ENCODE results near the gene SPARC. TPM values are rescaled to one million over a fixed set of nuclear protein-coding genes. Genes with fewer than 3 reads are reported as not detected.
"Not testable (repeated sequence)": the region's sequence is repeated elsewhere in the genome, so short reads cannot be mapped to it uniquely, and the experiment has no call there.

The SPARC gene
- total and polyA plus RNA-seq, 2 experiments from 2014 or later: 6,520 to 20,092 TPM

GRCh38 chr5:151691706-151692105 is 5.0 kb upstream of the SPARC start:
- DNase-seq: peak; percentile 52

GRCh38 chr5:151689591-151689990 is 2.9 kb upstream of the SPARC start:
- Histone ChIP-seq H3K79me2 (ENCODE audit: insufficient read depth) (peaks cover 39% of the 10 kb centered on the region), H3F3A (ENCODE audit: insufficient read depth) (peaks cover 28% of the 10 kb centered on the region), H3K4me1 (ENCODE audit: insufficient read depth) (peaks cover 14% of the 10 kb centered on the region; the same call in 1 of the 2 replicates), H3K36me3 (ENCODE audit: low read depth) (peaks cover 14% of the 10 kb centered on the region)
- H3K27ac ChIP-seq; H3K4me3 ChIP-seq; H4K20me1 ChIP-seq (ENCODE audit: insufficient read depth); DNase-seq; H3K9me3 ChIP-seq (ENCODE audit: low read depth); H2AFZ ChIP-seq; H3K27me3 ChIP-seq (replicated peaks; ENCODE audit: insufficient read depth); H3K9me2 ChIP-seq (ENCODE audit: insufficient read depth); H3K4me2 ChIP-seq (ENCODE audit: unreplicated experiment); in situ Hi-C loops (cut with MboI); H3K9ac ChIP-seq: not testable (repeated sequence)
- 75 to 80% methylated on average over 8 of the region's 8 CpGs for WGBS, 2 experiments (ENCODE audit: low coverage in 1 of 2, low lambda C conversion rate in 2 of 2, missing lambda C conversion rate in 2 of 2)

More at GRCh38 chr5:151691706-151692105, 5.0 kb upstream of the SPARC start:
- Histone ChIP-seq H3K9ac (no peak overlapping the region), H3F3A (ENCODE audit: insufficient read depth) (peaks cover 27% of the 10 kb centered on the region), H2AFZ (no peak overlapping the region), H3K9me2 (ENCODE audit: insufficient read depth) (no peaks in the 10 kb centered on the region), H3K27me3 (replicated peaks; ENCODE audit: insufficient read depth) (no peaks in the 10 kb centered on the region), H3K4me1 (ENCODE audit: insufficient read depth) (peaks cover 30% of the 10 kb centered on the region), H3K36me3 (ENCODE audit: low read depth) (no peaks in the 10 kb centered on the region), H3K9me3 (ENCODE audit: low read depth) (no peaks in the 10 kb centered on the region), H3K27ac (no peak overlapping the region), H4K20me1 (ENCODE audit: insufficient read depth) (no peaks in the 10 kb centered on the region), H3K79me2 (ENCODE audit: insufficient read depth) (peaks cover 23% of the 10 kb centered on the region), H3K4me2 (ENCODE audit: unreplicated experiment) (no peak overlapping the region), H3K4me3 (no peak overlapping the region)
- in situ Hi-C loops (cut with MboI): no loop called here
- 93 to 96% methylated on average over 3 of the region's 3 CpGs for WGBS, 2 experiments (ENCODE audit: low coverage in 1 of 2, low lambda C conversion rate in 2 of 2, missing lambda C conversion rate in 2 of 2)
- TF ChIP-seq EZH2 (IDR thresholded peaks at IDR 0.05; ENCODE audit: insufficient read depth, poor library complexity, severe bottlenecking): no peak
- TF ChIP-seq EZH2phosphoT487 (IDR thresholded peaks at IDR 0.05; ENCODE audit: insufficient read depth, low read depth): no peak

GRCh38 chr5:151688436-151688835 is 1.7 kb upstream of the SPARC start:
- H3K27ac ChIP-seq: peak overlapping the region; percentile 99; the same call in 1 of the 2 replicates
- peaks cover 48% of the 10 kb centered on the region for H3K79me2 ChIP-seq (ENCODE audit: insufficient read depth)
- peaks cover 9% of the 10 kb centered on the region; the same call in 1 of the 2 replicates for H4K20me1 ChIP-seq (ENCODE audit: insufficient read depth)
- no peaks in the 10 kb centered on the region for H3K27me3 ChIP-seq (replicated peaks; ENCODE audit: insufficient read depth)
- no peak for DNase-seq
- peaks cover 21% of the 10 kb centered on the region for H3K4me1 ChIP-seq (ENCODE audit: insufficient read depth)
- H3K9ac ChIP-seq: no peak overlapping the region
- no peak overlapping the region for H3K4me3 ChIP-seq
- peaks cover 26% of the 10 kb centered on the region for H3K36me3 ChIP-seq (ENCODE audit: low read depth)
- peaks cover 39% of the 10 kb centered on the region for H3F3A ChIP-seq (ENCODE audit: insufficient read depth)
- in situ Hi-C loops (cut with MboI): no loop called here
- TF ChIP-seq EZH2phosphoT487 (IDR thresholded peaks at IDR 0.05; ENCODE audit: insufficient read depth, low read depth): no peak
- TF ChIP-seq EZH2 (IDR thresholded peaks at IDR 0.05; ENCODE audit: insufficient read depth, poor library complexity, severe bottlenecking): no peak
- no peaks in the 10 kb centered on the region for H3K9me3 ChIP-seq (ENCODE audit: low read depth)
- H3K4me2 ChIP-seq (ENCODE audit: unreplicated experiment): no peak overlapping the region
- H2AFZ ChIP-seq: no peak overlapping the region
- 100% methylated on average over 3 of the region's 3 CpGs for WGBS, 2 experiments (ENCODE audit: low coverage in 1 of 2, low lambda C conversion rate in 2 of 2, missing lambda C conversion rate in 2 of 2)
- H3K9me2 ChIP-seq (ENCODE audit: insufficient read depth): no peaks in the 10 kb centered on the region

DNA sequence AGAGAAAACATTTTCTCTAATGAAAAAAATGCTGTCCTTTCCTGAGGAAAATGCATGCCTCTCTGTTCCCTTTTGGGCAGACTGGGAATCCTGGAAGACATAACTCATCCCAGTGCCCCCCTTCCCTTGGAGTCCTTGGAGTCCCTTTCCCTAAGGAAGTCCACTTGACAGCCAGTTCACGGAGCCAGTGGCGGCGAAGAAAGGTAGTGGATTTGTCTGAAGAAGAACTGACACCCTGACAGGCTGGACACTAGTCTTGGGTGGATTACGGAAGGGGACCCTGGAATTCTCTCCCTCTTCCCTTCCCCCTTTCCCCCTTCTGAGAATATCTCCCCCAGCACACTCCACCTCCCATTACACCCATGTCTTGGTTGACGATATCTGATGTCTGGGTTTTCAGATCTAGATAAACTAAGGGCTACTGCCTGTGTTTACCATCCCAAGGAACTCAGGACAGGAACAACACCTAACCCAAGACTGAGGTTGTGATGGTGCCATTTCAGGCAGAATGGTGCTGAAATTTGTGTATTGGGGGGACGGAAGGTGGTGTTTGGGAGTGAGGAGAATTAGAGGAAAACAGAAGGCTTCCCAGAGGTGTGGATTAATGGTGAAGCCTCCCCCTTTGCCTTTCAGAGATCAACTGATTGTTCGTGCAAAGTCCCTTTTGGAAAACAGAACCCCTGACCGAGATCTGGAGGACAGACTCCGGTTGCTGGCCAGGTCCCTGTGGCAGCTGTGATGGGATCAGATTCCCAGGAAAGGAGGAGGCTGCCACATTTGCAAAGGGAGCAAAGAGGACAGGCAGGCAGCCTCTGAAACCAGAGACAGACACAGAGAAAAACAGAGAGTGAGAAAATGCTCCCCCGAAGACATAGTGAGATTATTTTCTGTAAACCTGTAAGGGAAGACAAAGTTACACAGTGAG is 704 bp downstream of the SPARC start:
- 0 to 1% methylated on average over 10 of the region's 10 CpGs for WGBS, 2 experiments (ENCODE audit: low coverage in 1 of 2, low lambda C conversion rate in 2 of 2, missing lambda C conversion rate in 2 of 2)
- H3K9ac ChIP-seq: peak overlapping the region; percentile 99
- in situ Hi-C loops (cut with MboI): no loop called here
- H3K9me3 ChIP-seq (ENCODE audit: low read depth): no peaks in the 10 kb centered on the region
- no peaks in the 10 kb centered on the region for H3K27me3 ChIP-seq (replicated peaks; ENCODE audit: insufficient read depth)
- H3F3A ChIP-seq (ENCODE audit: insufficient read depth): peaks cover 62% of the 10 kb centered on the region
- peaks cover 42% of the 10 kb centered on the region for H3K36me3 ChIP-seq (ENCODE audit: low read depth)
- peak overlapping the region; percentile 95 for H3K4me3 ChIP-seq
- no peaks in the 10 kb centered on the region for H3K9me2 ChIP-seq (ENCODE audit: insufficient read depth)
- peak overlapping the region; percentile 96 for H3K4me2 ChIP-seq (ENCODE audit: unreplicated experiment)
- H3K4me1 ChIP-seq (ENCODE audit: insufficient read depth): peaks cover 39% of the 10 kb centered on the region
- H3K27ac ChIP-seq: peak overlapping the region; percentile 99
- no peak for TF ChIP-seq EZH2phosphoT487 (IDR thresholded peaks at IDR 0.05; ENCODE audit: insufficient read depth, low read depth)
- peaks cover 17% of the 10 kb centered on the region; the same call in 1 of the 2 replicates for H4K20me1 ChIP-seq (ENCODE audit: insufficient read depth)
- DNase-seq: peak; percentile 55
- H2AFZ ChIP-seq: no peak overlapping the region
- H3K79me2 ChIP-seq (ENCODE audit: insufficient read depth): peaks cover 72% of the 10 kb centered on the region

Data from GM23248 (cell line).